Heart right ventricle (tissue), 16 donors: ENCODE measurements around the gene EEF1AKMT4. TPM values are rescaled to one million over a fixed set of nuclear protein-coding genes. Genes with fewer than 3 reads are reported as not detected.

ENCODE experiments used
- ATAC-seq, 8 donors: fragments of 200-7000 bp; cut with Tn5 transposase; one replicate each; pipeline ENCODE4 v1.9.1; 2020; ENCODE audit warnings: mild to moderate bottlenecking in 8 of 8, moderate library complexity in 8 of 8, moderate number of reproducible peaks in 1 of 8
- DNase-seq, 2 donors: peaks; one replicate each; pipeline ENCODE4 v3.0.0-alpha.2; 2020
- H3K27ac ChIP-seq, 10 donors: fragments of 200-600 bp; sonication (generic) in 2 of 10; one replicate each; pipeline versions ENCODE4 v1.5.0 to v1.8.0; 2020 to 2022; ENCODE audit warnings: mild to moderate bottlenecking in 3 of 10
- H3K27me3 ChIP-seq, 7 donors: fragments of 200-600 bp; one replicate each; pipeline ENCODE4 v1.8.0; 2021 to 2022; ENCODE audit warnings: mild to moderate bottlenecking in 2 of 7
- H3K36me3 ChIP-seq, 9 donors: fragments of 200-600 bp; sonication (generic) in 1 of 9; one replicate each; pipeline versions ENCODE4 v1.5.0 to v1.8.0; 2020 to 2022; ENCODE audit warnings: mild to moderate bottlenecking in 2 of 9
- H3K4me1 ChIP-seq, 9 donors: fragments of 200-600 bp; sonication (generic) in 1 of 9; one replicate each; pipeline versions ENCODE4 v1.5.0 to v1.8.0; 2020 to 2022; ENCODE audit warnings: mild to moderate bottlenecking in 4 of 9
- H3K4me3 ChIP-seq, 10 donors: fragments of 200-600 bp; sonication (generic) in 2 of 10; one replicate each; pipeline versions ENCODE4 v1.5.0 to v1.8.0; 2020 to 2022; ENCODE audit warnings: mild to moderate bottlenecking in 7 of 10, moderate library complexity in 2 of 10
- H3K9me3 ChIP-seq, 11 donors: fragments of 200-600 bp in 10 of 11; sonication (generic) in 2 of 11; one replicate each; pipeline versions ENCODE4 v1.5.0 to v1.8.0; 2013 to 2022; ENCODE audit warnings: mild to moderate bottlenecking in 2 of 11, control low read depth in 1 of 11, moderate library complexity in 1 of 11
- CTCF ChIP-seq, 9 donors: fragments of 200-600 bp; sonication (generic) in 2 of 9; IDR thresholded peaks; one replicate each; pipeline versions ENCODE4 v1.5.0 to v1.8.0; 2021 to 2022; ENCODE audit warnings: antibody characterized with exemption in 9 of 9, mild to moderate bottlenecking in 5 of 9, moderate library complexity in 1 of 9
- WGBS, 2 donors: extraction: QIAGEN DNeasy Blood & Tissue Kit; methylation state at CpG; one replicate each; pipeline ENCODE4 v1.1.7; 2013; ENCODE audit warnings: inconsistent platforms in 1 of 2; 5-methylcytosine and 5-hydroxymethylcytosine counted together
- intact Hi-C, 10 donors: fragments of 100-400 bp; cut with DNase I; formaldehyde crosslinking; loops; one replicate each; pipeline versions ENCODE4 v1.11.1 to v1.14.2; 2022
- polyA plus RNA-seq, 2 donors: library from polyadenylated mRNA; stranded (reverse); fragments of 200-250 nt; gene quantifications; one replicate each; pipeline ENCODE4 v1.2.3, GENCODE V29; 2013
- total RNA-seq, 10 donors: library from RNA; stranded (reverse); fragmentation: NEBNext Ultra II Directional in 3 of 10; extraction: Animal tissue kit (Norgen Biotek cat#: 25700) in 3 of 10; gene quantifications; one replicate each; pipeline versions ENCODE4 v1.2.1 to v1.2.4, GENCODE V29; 2021 to 2023
- donor health status: Arrhythmogenic right ventricular cardiomyopathy.
- donor health status: ischemic (EF 13 %, LVEDD 7.1; RV severe dilation, severe dysfunction).
- donor health status: healthy with polysubstance abuse.
- donor health status: DM: no; HTN: yes; CAD: no.
- donor health status: DM: no; HTN: no; CAD: no.
- donor health status: ischemic (EF 25% LVEDD 6.9; RV normal size, moderate dysfunction).
- donor health status: ischemic (EF 25% LVEDD 5.7; RV mildly dilated, moderate dysfunction).
- donor health status: healthy.
- donor health status: DM: yes; HTN: yes; CAD: no.
- donor health status: Ischemic cardiomyopathy.
- donor health status: ischemic (EF 35%, LVEDD 5.7; RV mildly dilated, moderate dysfunction).
- donor health status: nonischemic (EF 11% LVEDD 7.7; RV severe dilation, severe dysfunction).
- donor health status: DM: yes; HTN: yes; CAD: no.
- donor health status: PGD.
- donor health status: ischemic (EF 29% LVEDD 5.4; RV normal size, mild dysfunction).
- donor health status: nonischemic (EF 23%, LVEDD 6.1; RV moderate dilation, normal function).

Gene EEF1AKMT4
- total and polyA plus RNA-seq, 12 donors: 0.49 to 19.4 (median 1.1) TPM

- H3K4me1 ChIP-seq: peaks cover 0 to 23% (median 18%) of the 10 kb centered on the region in 9 donors
- peak; percentile 86 to 97 (median 93) for TF ChIP-seq CTCF (IDR thresholded peaks at IDR 0.05)
- H3K36me3 ChIP-seq: peaks cover 0 to 7% (median 3%) of the 10 kb centered on the region in 9 donors
- H3K4me3 ChIP-seq: peak overlapping the region; percentile 63 to 92 (median 82)
- no peaks in the 10 kb centered on the region for H3K27me3 ChIP-seq
- WGBS, 2 donors: 13 to 14% methylated on average over 20 of the region's 20 CpGs
- no peaks in the 10 kb centered on the region for H3K9me3 ChIP-seq
- intact Hi-C loops: loop anchor here in 3 of 10 donors (5.0 kb wide), 3 partner anchors 113 to 353 kb away; partner anchors contain the start of genes ABCC5 (in 1 of the 3) and EIF2B5 (in 1 of the 3)
- peak overlapping the region in 9 of 10 donors; percentile 77 to 94 (median 83) for H3K27ac ChIP-seq
- DNase-seq (peak; percentile 80 to 85), ATAC-seq (peak; percentile 71 to 90 (median 85))
Observed at GRCh38 chr3:184250167-184250828, 826 bp downstream of the EEF1AKMT4 start.

- Histone ChIP-seq H3K27me3 (peaks cover 0 to 21% (median 18%) of the 10 kb centered on the region in 7 donors), H3K27ac (no peak overlapping the region), H3K36me3 (no peaks in the 10 kb centered on the region), H3K4me1 (peaks cover 0 to 11% (median 7%) of the 10 kb centered on the region in 9 donors), H3K9me3 (no peaks in the 10 kb centered on the region), H3K4me3 (no peak overlapping the region)
- ATAC-seq (no peak), DNase-seq (no peak)
- intact Hi-C loops: no loop called here
- no peak for TF ChIP-seq CTCF (IDR thresholded peaks at IDR 0.05)
- WGBS, 2 donors: 91 to 93% methylated on average over 3 of the region's 3 CpGs
Observed at GRCh38 chr3:184255291-184256039, 6.0 kb downstream of the EEF1AKMT4 start.

- intact Hi-C loops: no loop called here
- H3K9me3 ChIP-seq: no peaks in the 10 kb centered on the region
- H3K36me3 ChIP-seq: no peaks in the 10 kb centered on the region
- peaks cover 6 to 38% (median 33%) of the 10 kb centered on the region in 7 donors for H3K27me3 ChIP-seq
- H3K4me1 ChIP-seq: peaks cover 7 to 25% (median 20%) of the 10 kb centered on the region in 9 donors
- no peak for TF ChIP-seq CTCF (IDR thresholded peaks at IDR 0.05)
- no peak for ATAC-seq
- 87 to 93% methylated on average over 23 of the region's 23 CpGs for WGBS, 2 donors
- H3K4me3 ChIP-seq: no peak overlapping the region
- H3K27ac ChIP-seq: no peak overlapping the region
- no peak for DNase-seq
Observed at GRCh38 chr3:184257083-184257915, 7.8 kb downstream of the EEF1AKMT4 start.

GRCh38 chr3:184258926-184259325 lies 9.5 kb downstream of the EEF1AKMT4 start:
- Histone ChIP-seq H3K4me3 (no peak overlapping the region), H3K36me3 (no peaks in the 10 kb centered on the region), H3K9me3 (no peaks in the 10 kb centered on the region), H3K27ac (no peak overlapping the region), H3K4me1 (peaks cover 12 to 33% (median 26%) of the 10 kb centered on the region in 9 donors), H3K27me3 (peaks cover 13 to 54% (median 49%) of the 10 kb centered on the region in 7 donors)
- DNase-seq (no peak), ATAC-seq (no peak)
- 85 to 88% methylated on average over 5 of the region's 5 CpGs for WGBS, 2 donors
- intact Hi-C loops: no loop called here
- TF ChIP-seq CTCF (IDR thresholded peaks at IDR 0.05): no peak
